Spleen (tissue), 7 donors: ENCODE data around the gene FYB1.

Source experiments
- POLR2A ChIP-seq, 3 donors: fragments of 450-650 bp; IDR thresholded peaks; one replicate each; pipeline ENCODE4 v1.5.1; 2017; ENCODE audit warnings: antibody characterized with exemption in 3 of 3, mild to moderate bottlenecking in 1 of 3
- TF ChIP-seq, protein P1 (sequence below), 11 experiments: fragments of 200-600 bp in 7 of 11; fragments of 450-650 bp in 4 of 11; sonication (generic) in 4 of 11; IDR thresholded peaks in 8 of 11; conservative IDR thresholded peaks in 3 of 11; 1 replicate in 7 of 11; 2 replicates in 4 of 11; pipeline versions ENCODE4 v1.4.0 to v1.8.0; 2016 to 2021; ENCODE audit warnings: antibody characterized with exemption in 11 of 11, inconsistent platforms in 4 of 11, mild to moderate bottlenecking in 1 of 11
- donor health status: DM: no; HTN: no; CAD: no; lungs with moderate emphysema.
- donor health status: DM: no; HTN: no; CAD: no.
- donor health status: DM: no; HTN: no; CAD: no.

DNA sequence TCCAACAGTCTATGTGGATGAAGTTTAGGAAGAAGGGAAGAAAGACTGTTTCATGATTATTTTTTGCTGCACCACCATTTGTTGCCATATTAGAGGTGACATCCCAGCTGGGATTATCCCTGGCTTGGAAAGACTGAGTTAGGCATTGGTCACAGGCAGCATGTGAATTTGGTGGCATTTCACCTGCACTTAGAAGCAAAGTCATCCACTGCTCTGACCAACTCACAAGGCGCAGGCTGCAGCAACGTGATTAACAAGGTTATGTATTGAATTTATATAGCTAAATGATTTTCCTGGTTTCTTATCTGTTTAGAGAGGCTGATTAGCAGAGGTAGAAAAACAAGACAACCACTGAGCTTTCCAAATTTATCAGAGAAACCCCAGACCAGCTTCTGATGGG, 2.7 kb downstream of the FYB1 start:
- no peak for TF ChIP-seq POLR2A (IDR thresholded peaks at IDR 0.05)
- TF ChIP-seq, protein P1, sequence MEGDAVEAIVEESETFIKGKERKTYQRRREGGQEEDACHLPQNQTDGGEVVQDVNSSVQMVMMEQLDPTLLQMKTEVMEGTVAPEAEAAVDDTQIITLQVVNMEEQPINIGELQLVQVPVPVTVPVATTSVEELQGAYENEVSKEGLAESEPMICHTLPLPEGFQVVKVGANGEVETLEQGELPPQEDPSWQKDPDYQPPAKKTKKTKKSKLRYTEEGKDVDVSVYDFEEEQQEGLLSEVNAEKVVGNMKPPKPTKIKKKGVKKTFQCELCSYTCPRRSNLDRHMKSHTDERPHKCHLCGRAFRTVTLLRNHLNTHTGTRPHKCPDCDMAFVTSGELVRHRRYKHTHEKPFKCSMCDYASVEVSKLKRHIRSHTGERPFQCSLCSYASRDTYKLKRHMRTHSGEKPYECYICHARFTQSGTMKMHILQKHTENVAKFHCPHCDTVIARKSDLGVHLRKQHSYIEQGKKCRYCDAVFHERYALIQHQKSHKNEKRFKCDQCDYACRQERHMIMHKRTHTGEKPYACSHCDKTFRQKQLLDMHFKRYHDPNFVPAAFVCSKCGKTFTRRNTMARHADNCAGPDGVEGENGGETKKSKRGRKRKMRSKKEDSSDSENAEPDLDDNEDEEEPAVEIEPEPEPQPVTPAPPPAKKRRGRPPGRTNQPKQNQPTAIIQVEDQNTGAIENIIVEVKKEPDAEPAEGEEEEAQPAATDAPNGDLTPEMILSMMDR (IDR thresholded peaks at IDR 0.05 in 8 of 11, conservative IDR thresholded peaks at IDR 0.05 in 3 of 11) = no peak
